RWPE2 (cell line): ENCODE measurements around the gene STX11.

Source experiments
- ATAC-seq: fragments of 200-7000 bp; cut with Tn5 transposase; 3 replicates; pipeline ENCODE4 v1.9.1; 2021; ENCODE audit warnings: low read depth
- DNase-seq: peaks from one replicate; pipeline ENCODE4 v3.0.0-alpha.2; 2020; ENCODE audit warnings: low spot score
- H3K27ac ChIP-seq: fragments of 450-650 bp; 2 replicates; pipeline ENCODE4 v1.5.1; 2017; ENCODE audit warnings: mild to moderate bottlenecking; ENCODE audit not compliant: poor library complexity, severe bottlenecking
- H3K27me3 ChIP-seq: fragments of 250-450 bp; sonication (Bioruptor Pico); 2 replicates; pipeline ENCODE4 v1.5.1; 2021; ENCODE audit warnings: mild to moderate bottlenecking, moderate library complexity; ENCODE audit not compliant: insufficient read depth, poor library complexity, severe bottlenecking
- H3K36me3 ChIP-seq: fragments of 250-450 bp; sonication (Bioruptor Pico); 2 replicates; pipeline ENCODE4 v1.5.1; 2020; ENCODE audit warnings: low read depth, mild to moderate bottlenecking, moderate library complexity
- H3K4me1 ChIP-seq: fragments of 250-450 bp; sonication (Bioruptor Pico); 2 replicates; pipeline ENCODE4 v1.5.1; 2021; ENCODE audit warnings: mild to moderate bottlenecking, moderate library complexity; ENCODE audit not compliant: insufficient read depth, poor library complexity, severe bottlenecking
- H3K4me3 ChIP-seq: fragments of 250-450 bp; sonication (Bioruptor Pico); 2 replicates; pipeline ENCODE4 v1.5.1; 2021; ENCODE audit warnings: mild to moderate bottlenecking, moderate library complexity; ENCODE audit not compliant: severe bottlenecking
- H3K9me3 ChIP-seq: fragments of 250-450 bp; sonication (Bioruptor Pico); 2 replicates; pipeline ENCODE4 v1.5.1; 2021; ENCODE audit warnings: mild to moderate bottlenecking, moderate library complexity; ENCODE audit not compliant: severe bottlenecking
- CTCF ChIP-seq: fragments of 450-650 bp; IDR thresholded peaks from one replicate; pipeline ENCODE4 v1.5.1; 2017; ENCODE audit warnings: mild to moderate bottlenecking, moderate library complexity; ENCODE audit not compliant: poor library complexity, severe bottlenecking

STX11 gene

DNA sequence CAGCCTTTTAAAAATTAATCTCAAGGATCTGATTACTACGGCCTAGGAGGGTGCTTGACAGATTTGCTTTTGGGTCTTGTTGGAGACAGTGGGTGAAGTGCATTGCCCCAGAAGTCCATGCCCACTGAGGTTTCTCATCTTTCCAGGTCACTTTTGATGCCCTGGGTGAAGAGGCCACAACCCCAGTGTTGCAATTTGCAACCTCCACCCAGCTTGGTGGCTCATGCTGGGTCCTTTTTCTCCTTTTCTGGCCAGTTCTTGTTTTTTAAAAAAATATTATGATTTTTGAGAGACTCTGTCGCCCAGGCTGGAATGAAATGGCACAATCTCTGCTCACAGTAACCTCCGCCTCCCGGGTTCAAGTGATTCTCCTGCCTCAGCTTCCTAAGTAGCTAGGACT lies 9.4 kb downstream of the STX11 start:
- Histone ChIP-seq H3K27ac (no peak overlapping the region), H3K9me3 (no peaks in the 10 kb centered on the region), H3K4me1 (peaks cover 7% of the 10 kb centered on the region), H3K27me3 (no peaks in the 10 kb centered on the region), H3K4me3 (no peak overlapping the region), H3K36me3 (no peaks in the 10 kb centered on the region)
- DNase-seq (no peak), ATAC-seq (no peak)
- TF ChIP-seq CTCF = no peak

GRCh38 chr6:144160431-144161005 lies 10.2 kb downstream of the STX11 start:
- no peak overlapping the region for H3K4me3 ChIP-seq
- no peaks in the 10 kb centered on the region for H3K9me3 ChIP-seq
- no peak overlapping the region for H3K27ac ChIP-seq
- no peaks in the 10 kb centered on the region for H3K36me3 ChIP-seq
- no peak for TF ChIP-seq CTCF
- DNase-seq = no peak
- no peak for ATAC-seq
- no peaks in the 10 kb centered on the region for H3K27me3 ChIP-seq
- peaks cover 7% of the 10 kb centered on the region for H3K4me1 ChIP-seq

- H3K36me3 ChIP-seq = no peaks in the 10 kb centered on the region
- H3K27me3 ChIP-seq = no peaks in the 10 kb centered on the region
- no peak overlapping the region for H3K27ac ChIP-seq
- no peaks in the 10 kb centered on the region for H3K9me3 ChIP-seq
- no peak overlapping the region for H3K4me3 ChIP-seq
- ATAC-seq = no peak
- no peak for DNase-seq
- peaks cover 7% of the 10 kb centered on the region for H3K4me1 ChIP-seq
- TF ChIP-seq CTCF = no peak
Observed at GRCh38 chr6:144161975-144162374, 11.7 kb downstream of the STX11 start.

GRCh38 chr6:144162977-144163376 lies 12.7 kb downstream of the STX11 start:
- no peak overlapping the region for H3K27ac ChIP-seq
- no peak for DNase-seq
- H3K27me3 ChIP-seq = no peaks in the 10 kb centered on the region
- H3K9me3 ChIP-seq = no peaks in the 10 kb centered on the region
- H3K4me3 ChIP-seq = no peak overlapping the region
- peaks cover 6% of the 10 kb centered on the region for H3K4me1 ChIP-seq
- H3K36me3 ChIP-seq = no peaks in the 10 kb centered on the region
- ATAC-seq = no peak
- TF ChIP-seq CTCF = no peak

DNA sequence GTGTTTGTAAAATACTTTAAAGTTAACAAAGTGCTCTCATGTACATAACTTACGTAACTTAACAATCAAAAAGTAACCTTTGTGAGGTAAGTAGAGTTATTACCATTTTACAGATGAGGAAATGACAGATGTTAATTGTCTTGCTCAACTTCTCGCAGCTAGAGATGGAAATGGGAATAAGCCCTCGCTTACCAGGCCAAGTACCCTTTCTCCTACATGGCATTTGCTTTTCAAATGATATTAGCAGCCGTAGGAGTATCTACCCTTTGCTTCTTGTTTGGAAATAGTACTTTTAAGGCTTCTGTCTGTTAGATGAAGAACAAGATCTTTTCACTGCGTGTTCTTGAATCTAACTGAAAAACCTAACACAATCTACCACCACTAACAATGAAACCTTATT lies 15.5 kb downstream of the STX11 start:
- Histone ChIP-seq H3K27ac (no peak overlapping the region), H3K36me3 (no peaks in the 10 kb centered on the region), H3K9me3 (no peaks in the 10 kb centered on the region), H3K27me3 (no peaks in the 10 kb centered on the region), H3K4me1 (no peaks in the 10 kb centered on the region), H3K4me3 (no peak overlapping the region)
- ATAC-seq = no peak
- DNase-seq = no peak
- TF ChIP-seq CTCF = no peak
